Osteoblast (primary cell): ENCODE data around the gene DMD. TPM values are rescaled to one million over a fixed set of nuclear protein-coding genes. Genes with fewer than 3 reads are reported as not detected.

Experiments
- DNase-seq: peaks from one replicate; pipeline ENCODE4 v3.0.0; 2011; ENCODE audit warnings: low spot score, mixed read lengths; ENCODE audit not compliant: insufficient read length; ENCODE audit errors: missing footprints
- H2AFZ ChIP-seq: 2 replicates; pipeline ENCODE4 v1.6.0; 2011; ENCODE audit warnings: mild to moderate bottlenecking, low read length
- H3K27ac ChIP-seq: 2 replicates; pipeline ENCODE4 v1.5.1; 2011; ENCODE audit warnings: mild to moderate bottlenecking, low read depth, low read length, moderate library complexity
- H3K27me3 ChIP-seq: 2 replicates; pipeline ENCODE4 v1.6.0; 2012; ENCODE audit warnings: mild to moderate bottlenecking, control low read depth, inconsistent platforms, low read length, moderate library complexity; ENCODE audit not compliant: insufficient read depth
- H3K36me3 ChIP-seq: 2 replicates; pipeline ENCODE4 v1.5.1; 2011; ENCODE audit warnings: mild to moderate bottlenecking, low read length, control low read depth, moderate library complexity; ENCODE audit not compliant: insufficient read depth
- H3K4me1 ChIP-seq: 2 replicates; pipeline ENCODE4 v1.5.1; 2011; ENCODE audit warnings: mild to moderate bottlenecking, low read length, control low read depth, moderate library complexity; ENCODE audit not compliant: insufficient read depth
- H3K4me2 ChIP-seq: 2 replicates; pipeline ENCODE4 v1.6.0; 2011; ENCODE audit warnings: mild to moderate bottlenecking, low read length; ENCODE audit not compliant: insufficient read depth
- H3K4me3 ChIP-seq: fragments of 200-600 bp; sonication (generic); 3 replicates; pipeline ENCODE4 v1.5.1; 2012; ENCODE audit warnings: mild to moderate bottlenecking, low read length, inconsistent platforms; ENCODE audit not compliant: insufficient read depth
- H3K79me2 ChIP-seq: 2 replicates; pipeline ENCODE4 v1.6.0; 2012; ENCODE audit warnings: mild to moderate bottlenecking, low read length, control low read depth, inconsistent platforms; ENCODE audit not compliant: insufficient read depth
- H3K9me3 ChIP-seq: 2 replicates; pipeline ENCODE4 v1.5.1; 2011; ENCODE audit warnings: low read depth, low read length, control low read depth
- H4K20me1 ChIP-seq: 2 replicates; pipeline ENCODE4 v1.6.0; 2012; ENCODE audit warnings: mild to moderate bottlenecking, low read length, control low read depth; ENCODE audit not compliant: insufficient read depth
- total RNA-seq: library from RNA; depleted of rRNA; stranded (reverse); fragments of >200 nt; gene quantifications from 2 replicates; pipeline ENCODE4 v1.2.3, GENCODE V29; 2012
- TF ChIP-seq, protein P1 (sequence below): IDR thresholded peaks from 2 replicates; pipeline ENCODE4 v1.5.1; 2011; ENCODE audit warnings: mild to moderate bottlenecking, low read depth, low read length, moderate library complexity; ENCODE audit errors: extremely low read depth

Gene DMD
- total RNA-seq, 1 donor: 12.7 TPM

DNA sequence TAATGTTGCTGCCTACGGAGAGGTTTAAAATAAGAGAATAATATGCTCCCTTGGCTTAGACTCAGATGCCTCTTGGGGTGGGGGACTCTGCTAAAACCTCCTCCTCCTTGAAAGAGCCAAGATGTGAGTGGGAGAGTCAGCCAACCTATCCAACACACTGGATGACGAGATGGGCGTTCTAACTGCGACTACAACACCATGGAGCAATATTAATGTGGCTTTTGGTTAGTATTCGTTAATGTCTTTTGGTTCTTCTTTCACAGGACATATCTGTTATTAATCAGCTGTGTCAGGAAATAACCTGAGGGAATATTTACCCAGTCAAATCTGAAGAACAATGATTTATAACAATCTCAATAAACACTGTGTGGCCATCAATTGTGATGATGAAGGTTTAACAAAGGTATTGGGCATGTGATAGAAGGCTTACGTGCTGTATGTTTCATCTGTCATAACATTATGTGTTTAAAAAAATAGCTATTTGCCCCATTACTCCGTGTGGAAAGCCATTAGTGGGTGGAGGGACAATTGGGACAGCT, 1996.0 kb downstream of the DMD start:
- Histone ChIP-seq H3K4me2 (no peak overlapping the region), H3K4me1 (no peaks in the 10 kb centered on the region), H3K79me2 (no peaks in the 10 kb centered on the region), H3K36me3 (no peaks in the 10 kb centered on the region), H2AFZ (no peak overlapping the region), H3K27ac (no peak overlapping the region), H3K27me3 (no peaks in the 10 kb centered on the region), H3K9me3 (no peaks in the 10 kb centered on the region), H4K20me1 (no peaks in the 10 kb centered on the region), H3K4me3 (no peak overlapping the region)
- TF ChIP-seq, protein P1, sequence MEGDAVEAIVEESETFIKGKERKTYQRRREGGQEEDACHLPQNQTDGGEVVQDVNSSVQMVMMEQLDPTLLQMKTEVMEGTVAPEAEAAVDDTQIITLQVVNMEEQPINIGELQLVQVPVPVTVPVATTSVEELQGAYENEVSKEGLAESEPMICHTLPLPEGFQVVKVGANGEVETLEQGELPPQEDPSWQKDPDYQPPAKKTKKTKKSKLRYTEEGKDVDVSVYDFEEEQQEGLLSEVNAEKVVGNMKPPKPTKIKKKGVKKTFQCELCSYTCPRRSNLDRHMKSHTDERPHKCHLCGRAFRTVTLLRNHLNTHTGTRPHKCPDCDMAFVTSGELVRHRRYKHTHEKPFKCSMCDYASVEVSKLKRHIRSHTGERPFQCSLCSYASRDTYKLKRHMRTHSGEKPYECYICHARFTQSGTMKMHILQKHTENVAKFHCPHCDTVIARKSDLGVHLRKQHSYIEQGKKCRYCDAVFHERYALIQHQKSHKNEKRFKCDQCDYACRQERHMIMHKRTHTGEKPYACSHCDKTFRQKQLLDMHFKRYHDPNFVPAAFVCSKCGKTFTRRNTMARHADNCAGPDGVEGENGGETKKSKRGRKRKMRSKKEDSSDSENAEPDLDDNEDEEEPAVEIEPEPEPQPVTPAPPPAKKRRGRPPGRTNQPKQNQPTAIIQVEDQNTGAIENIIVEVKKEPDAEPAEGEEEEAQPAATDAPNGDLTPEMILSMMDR: no peak
- DNase-seq: no peak

DNA sequence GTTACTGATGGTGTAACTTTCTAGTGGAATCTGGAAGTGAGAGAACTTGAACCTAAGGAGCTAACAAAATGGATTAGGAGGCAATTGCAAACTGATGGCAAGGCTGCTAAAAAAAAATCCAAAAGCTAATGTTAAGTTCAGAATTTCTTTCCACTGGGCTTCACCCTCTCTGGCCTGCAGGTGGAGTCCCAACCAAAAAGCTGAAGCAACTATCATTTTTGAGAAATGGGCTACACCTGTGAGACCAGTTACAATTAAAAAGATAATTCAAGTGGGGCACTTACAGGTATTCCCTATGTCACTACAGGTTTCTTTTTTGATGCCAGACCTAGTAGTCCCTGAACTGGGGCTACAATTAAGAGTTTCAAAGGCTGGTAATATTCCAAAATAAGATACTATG, 1997.4 kb downstream of the DMD start:
- Histone ChIP-seq H3K36me3 (no peaks in the 10 kb centered on the region), H3K4me3 (no peak overlapping the region), H3K27me3 (no peaks in the 10 kb centered on the region), H2AFZ (no peak overlapping the region), H4K20me1 (no peaks in the 10 kb centered on the region), H3K4me2 (no peak overlapping the region), H3K9me3 (no peaks in the 10 kb centered on the region), H3K4me1 (peaks cover 3% of the 10 kb centered on the region), H3K79me2 (no peaks in the 10 kb centered on the region), H3K27ac (no peak overlapping the region)
- no peak for DNase-seq
- TF ChIP-seq, protein P1: peak; percentile 40

DNA sequence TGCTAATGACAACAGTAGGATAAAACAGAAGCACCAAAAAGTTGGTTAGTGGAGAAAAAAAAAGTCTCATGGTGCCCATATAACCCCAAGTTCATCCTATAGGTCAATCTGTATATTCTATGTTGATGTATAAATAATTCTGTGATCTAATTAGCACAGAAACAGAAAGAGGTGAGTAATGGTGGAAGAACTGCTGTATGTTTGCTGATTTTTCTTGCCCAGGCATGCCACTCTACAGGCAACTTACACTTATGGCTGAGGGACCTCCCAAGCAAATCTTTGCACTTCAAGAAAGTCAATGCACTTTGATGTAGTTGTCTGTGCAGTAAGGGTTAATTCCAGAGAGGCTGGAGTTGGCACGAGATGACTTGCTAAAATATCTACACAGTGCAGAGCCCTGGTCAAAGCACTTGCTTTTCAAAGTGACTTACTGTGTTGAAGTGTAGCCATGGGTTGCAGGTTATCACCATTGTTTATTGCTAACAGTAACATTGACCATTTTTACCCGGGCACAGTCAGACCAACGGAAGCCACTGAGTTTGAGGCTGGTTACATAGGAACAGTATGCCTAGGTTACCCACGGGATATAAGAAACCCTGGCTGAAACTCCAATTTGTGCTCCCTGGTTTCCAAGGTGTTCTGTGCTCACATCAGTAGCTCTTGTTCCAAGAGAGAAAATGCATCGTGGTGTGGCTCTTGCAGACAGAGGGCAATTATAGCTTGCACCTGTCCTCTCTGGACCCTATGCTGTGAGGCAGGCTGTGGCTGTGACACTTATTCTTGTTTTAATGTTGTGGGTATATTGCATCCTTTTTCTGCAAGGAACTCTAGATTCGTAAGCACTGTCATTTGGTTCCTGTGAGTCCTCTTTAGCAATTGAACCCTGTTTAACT, 1998.2 kb downstream of the DMD start:
- Histone ChIP-seq H3K27ac (no peak overlapping the region), H2AFZ (no peak overlapping the region), H4K20me1 (no peaks in the 10 kb centered on the region), H3K27me3 (no peaks in the 10 kb centered on the region), H3K9me3 (no peaks in the 10 kb centered on the region), H3K79me2 (no peaks in the 10 kb centered on the region), H3K4me2 (no peak overlapping the region), H3K4me3 (no peak overlapping the region), H3K36me3 (peaks cover 4% of the 10 kb centered on the region), H3K4me1 (peaks cover 3% of the 10 kb centered on the region)
- no peak for DNase-seq
- TF ChIP-seq, protein P1: no peak

DNA sequence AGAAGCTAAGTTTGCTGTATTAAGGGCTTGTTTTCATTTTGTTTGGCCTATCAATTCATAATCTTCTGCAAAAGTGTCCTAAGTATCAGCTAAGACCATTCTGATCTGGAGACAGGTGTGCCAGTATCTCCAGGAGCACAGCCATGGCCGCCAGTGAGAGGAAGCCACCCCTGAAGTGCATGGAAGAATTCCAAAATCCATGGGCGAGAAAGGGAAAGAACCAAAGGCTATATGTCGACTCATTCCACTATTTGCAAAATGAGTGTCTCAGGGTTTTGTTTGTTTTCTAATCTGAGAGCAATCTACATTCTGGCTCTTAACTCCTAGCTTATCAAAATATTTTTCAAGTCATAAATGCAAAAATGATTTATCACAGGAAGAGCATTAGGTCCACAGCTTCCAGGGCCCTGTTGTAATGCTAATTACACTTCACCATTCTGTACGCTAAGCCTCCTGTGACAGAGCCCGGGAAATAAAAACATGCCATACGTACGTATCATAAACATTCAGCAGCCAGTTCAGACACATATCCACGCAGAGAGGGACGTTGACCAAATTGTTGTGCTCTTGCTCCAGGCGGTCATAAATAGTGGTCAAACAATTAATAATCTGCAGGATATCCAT, 2002.2 kb downstream of the DMD start:
- peak; percentile 58 for DNase-seq
- no peak overlapping the region for H3K4me3 ChIP-seq
- peaks cover 4% of the 10 kb centered on the region for H3K36me3 ChIP-seq
- TF ChIP-seq, protein P1: no peak
- H2AFZ ChIP-seq: no peak overlapping the region
- H3K4me2 ChIP-seq: no peak overlapping the region
- no peaks in the 10 kb centered on the region for H3K9me3 ChIP-seq
- peaks cover 3% of the 10 kb centered on the region for H3K4me1 ChIP-seq
- no peaks in the 10 kb centered on the region for H3K27me3 ChIP-seq
- no peaks in the 10 kb centered on the region for H3K79me2 ChIP-seq
- H4K20me1 ChIP-seq: no peaks in the 10 kb centered on the region
- H3K27ac ChIP-seq: no peak overlapping the region
